ENCODE results near the gene GMIP. TPM values are rescaled to one million over a fixed set of nuclear protein-coding genes. Genes with fewer than 3 reads are reported as not detected.
"Not testable (repeated sequence)": the region's sequence is repeated elsewhere in the genome, so short reads cannot be mapped to it uniquely, and the experiment has no call there.

Gene GMIP, protein sequence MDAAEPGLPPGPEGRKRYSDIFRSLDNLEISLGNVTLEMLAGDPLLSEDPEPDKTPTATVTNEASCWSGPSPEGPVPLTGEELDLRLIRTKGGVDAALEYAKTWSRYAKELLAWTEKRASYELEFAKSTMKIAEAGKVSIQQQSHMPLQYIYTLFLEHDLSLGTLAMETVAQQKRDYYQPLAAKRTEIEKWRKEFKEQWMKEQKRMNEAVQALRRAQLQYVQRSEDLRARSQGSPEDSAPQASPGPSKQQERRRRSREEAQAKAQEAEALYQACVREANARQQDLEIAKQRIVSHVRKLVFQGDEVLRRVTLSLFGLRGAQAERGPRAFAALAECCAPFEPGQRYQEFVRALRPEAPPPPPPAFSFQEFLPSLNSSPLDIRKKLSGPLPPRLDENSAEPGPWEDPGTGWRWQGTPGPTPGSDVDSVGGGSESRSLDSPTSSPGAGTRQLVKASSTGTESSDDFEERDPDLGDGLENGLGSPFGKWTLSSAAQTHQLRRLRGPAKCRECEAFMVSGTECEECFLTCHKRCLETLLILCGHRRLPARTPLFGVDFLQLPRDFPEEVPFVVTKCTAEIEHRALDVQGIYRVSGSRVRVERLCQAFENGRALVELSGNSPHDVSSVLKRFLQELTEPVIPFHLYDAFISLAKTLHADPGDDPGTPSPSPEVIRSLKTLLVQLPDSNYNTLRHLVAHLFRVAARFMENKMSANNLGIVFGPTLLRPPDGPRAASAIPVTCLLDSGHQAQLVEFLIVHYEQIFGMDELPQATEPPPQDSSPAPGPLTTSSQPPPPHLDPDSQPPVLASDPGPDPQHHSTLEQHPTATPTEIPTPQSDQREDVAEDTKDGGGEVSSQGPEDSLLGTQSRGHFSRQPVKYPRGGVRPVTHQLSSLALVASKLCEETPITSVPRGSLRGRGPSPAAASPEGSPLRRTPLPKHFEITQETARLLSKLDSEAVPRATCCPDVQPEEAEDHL
- 15.9 and 19.3 TPM in 2 replicates for total RNA-seq (2014; rRNA removed; shearing (Covaris generic))

DNA sequence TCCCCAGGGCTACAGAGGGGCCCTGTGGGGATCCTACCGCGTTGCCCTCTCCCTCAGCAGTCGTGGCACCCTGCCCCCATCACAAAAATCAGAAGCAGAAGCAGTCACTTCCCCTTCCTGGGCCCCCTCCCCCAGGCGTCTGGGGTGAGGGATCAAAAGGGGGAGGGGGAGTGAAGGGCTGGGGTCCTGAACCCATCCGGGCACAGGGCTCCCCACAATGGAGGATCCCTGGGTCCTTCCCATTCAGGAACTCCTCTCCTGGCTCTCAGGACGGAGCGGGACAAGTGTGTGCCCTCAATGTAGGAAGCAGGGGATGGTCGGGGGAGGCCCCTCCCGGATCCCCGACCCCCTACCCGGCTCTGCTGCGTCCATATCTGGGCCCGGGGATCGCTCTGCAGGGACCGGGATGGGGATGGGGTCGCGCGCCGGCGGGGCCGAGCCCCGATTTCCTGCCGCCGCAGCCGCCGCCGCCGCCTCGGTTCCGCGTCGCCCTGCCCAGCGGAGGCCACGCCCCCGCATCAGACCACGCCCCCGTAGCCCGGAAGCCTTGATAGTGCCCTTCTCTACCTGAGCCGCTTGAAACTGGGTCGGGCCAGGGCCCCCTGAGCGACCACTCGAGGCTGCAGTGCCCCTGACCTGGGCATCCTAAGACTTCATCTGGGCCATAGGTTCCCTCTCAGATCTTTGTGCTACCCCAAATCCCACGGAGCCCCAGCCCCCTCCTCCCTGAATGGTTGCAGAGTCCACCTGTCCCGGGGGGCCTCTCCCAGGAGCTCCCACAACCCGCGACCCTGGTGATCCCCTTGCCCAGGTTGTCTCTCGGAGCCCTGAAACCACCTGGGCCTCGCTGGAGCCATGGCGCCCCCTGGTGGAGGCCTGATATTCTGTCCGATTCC, at the start of gene GMIP:
TSS of gene GMIP (minus strand) at position 500 of the 896 bp plus-strand sequence. CDS start at position 372, 128 bp downstream.
- peak; percentile 71 for DNase-seq (ENCODE audit: low spot score)

DNA sequence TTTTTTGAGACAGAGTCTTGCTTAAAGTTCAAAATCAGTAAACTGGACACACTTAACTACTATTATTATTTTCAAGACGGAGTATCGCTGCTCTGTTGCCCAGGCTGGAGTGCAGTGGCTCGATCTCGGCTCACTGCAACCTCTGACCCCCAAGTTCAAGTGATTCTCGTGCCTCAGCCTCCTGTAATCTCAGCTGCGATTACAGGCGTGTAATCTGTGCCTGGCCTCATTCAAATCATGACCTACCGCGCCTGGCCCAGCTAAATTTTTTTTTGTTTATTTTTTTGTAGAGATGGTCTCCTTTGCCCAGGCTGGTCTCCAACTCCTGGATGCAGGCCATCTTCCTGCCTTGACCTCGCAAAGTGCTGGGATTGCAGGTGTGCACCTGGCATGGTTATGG, 48.2 kb upstream of the GMIP start:
- no peak for DNase-seq (ENCODE audit: low spot score)

DNA sequence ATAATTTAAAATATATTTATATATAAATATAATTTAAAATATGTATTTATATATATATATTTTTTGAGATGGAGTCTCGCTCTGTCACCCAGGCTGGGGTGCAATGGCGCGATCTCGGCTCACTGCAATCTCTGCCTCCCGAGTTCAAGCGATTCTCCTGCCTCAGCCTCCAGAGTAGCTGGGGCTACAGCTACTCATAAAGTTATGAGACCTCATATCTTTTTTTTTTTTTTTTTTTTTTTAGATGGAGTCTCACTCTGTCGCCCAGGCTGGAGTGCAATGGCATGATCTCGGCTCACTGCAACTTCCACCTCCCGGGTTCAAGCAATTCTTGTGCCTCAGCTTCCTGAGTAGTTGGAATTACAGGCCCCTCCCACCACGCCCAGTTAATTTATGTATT, 45.6 kb upstream of the GMIP start:
- not testable (repeated sequence) for DNase-seq (ENCODE audit: low spot score)

DNA sequence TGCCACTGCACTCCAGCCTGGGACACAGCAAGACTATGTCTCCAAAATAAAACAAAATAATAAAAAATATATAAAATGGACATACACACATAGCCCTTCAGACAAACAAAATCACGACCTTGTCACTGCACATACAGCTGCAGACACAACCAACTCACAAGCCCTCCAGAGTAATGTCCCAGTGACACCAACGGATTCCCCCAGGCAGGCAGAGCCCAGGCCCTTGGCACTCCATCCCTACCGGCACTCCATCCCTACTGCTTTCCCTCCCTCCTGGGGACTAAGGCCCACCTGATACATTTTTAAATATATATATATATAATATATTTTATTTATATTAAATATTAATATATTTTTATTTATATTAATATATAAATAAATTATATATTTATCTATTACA, 43.6 kb upstream of the GMIP start:
- no peak for DNase-seq (ENCODE audit: low spot score)

DNA sequence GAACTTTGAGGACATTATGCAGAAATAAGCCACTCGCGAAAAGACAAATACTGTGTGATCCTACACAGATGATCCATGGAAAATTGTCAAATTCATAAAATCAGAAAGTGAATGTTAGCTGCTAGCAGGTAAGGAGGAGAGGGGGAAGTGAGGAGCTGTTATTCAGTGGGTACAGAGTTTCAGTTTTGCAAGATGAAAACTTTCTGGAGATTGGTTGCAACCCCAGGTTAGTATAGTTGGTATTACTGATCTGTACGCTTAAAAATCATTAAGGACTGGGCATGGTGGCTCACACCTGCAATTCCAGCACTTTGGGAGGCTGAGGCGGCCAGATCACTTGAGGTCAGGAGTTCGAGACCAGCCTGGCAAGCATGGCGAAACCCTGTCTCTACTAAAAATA, 43.1 kb upstream of the GMIP start:
- no peak for DNase-seq (ENCODE audit: low spot score)

DNA sequence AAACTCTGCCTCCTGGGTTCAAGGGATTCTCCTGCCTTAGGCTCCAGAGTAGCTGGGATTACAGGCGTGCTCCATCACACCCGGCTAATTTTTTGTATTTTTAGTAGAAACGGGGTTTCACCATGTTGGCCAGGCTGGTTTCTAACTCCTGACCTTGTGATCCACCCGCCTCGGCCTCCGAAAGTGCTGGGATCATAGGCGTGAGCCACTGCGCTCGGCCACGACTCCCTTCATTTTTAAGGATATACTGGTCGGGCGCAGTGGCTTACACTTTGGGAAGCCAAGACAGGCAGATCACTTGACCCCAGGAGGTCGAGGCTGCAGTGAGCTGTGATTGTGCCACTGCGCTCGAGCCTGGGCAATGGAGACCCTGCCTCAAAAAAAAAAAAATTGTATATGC, 42.7 kb upstream of the GMIP start:
- DNase-seq (ENCODE audit: low spot score), result not testable (repeated sequence)

DNA sequence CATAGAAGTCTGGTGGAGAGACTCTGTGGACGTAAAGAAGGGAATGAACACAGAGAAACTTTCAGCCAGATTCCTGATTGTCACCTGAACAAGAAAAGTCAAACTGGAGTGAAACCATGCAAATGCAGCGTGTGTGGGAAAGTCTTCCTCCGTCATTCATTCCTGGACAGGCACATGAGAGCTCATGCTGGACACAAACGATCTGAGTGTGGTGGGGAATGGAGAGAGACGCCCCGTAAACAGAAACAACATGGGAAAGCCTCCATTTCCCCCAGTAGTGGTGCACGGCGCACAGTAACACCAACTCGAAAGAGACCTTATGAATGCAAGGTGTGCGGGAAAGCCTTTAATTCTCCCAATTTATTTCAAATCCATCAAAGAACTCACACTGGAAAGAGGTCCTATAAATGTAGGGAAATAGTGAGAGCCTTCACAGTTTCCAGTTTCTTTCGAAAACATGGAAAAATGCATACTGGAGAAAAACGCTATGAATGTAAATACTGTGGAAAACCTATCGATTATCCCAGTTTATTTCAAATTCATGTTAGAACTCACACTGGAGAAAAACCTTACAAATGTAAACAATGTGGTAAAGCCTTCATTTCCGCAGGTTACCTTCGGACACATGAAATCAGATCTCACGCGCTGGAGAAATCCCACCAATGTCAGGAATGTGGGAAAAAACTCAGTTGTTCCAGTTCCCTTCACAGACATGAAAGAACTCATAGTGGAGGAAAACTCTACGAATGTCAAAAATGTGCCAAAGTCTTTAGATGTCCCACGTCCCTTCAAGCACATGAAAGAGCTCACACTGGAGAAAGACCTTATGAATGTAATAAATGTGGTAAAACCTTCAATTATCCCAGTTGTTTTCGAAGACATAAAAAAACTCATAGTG, 36.0 kb upstream of the GMIP start:
- DNase-seq (ENCODE audit: low spot score), result no peak

DNA sequence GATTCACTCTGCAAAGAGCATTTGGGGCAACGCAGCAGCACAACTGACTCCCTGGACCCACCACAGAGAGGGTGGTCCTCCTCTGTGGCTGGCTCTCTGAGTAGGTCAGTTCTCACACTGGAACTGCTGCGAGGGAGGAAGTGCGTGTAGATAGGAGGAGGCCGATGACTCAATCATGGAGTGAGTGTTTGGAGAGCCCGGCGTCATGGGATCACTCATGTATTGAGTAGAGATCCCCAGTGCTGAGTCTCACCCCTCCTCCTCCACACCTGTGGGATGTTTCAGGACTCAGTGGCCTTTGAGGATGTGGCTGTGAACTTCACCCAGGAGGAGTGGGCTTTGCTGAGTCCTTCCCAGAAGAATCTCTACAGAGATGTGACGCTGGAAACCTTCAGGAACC, 34.1 kb upstream of the GMIP start:
- no peak for DNase-seq (ENCODE audit: low spot score)

DNA sequence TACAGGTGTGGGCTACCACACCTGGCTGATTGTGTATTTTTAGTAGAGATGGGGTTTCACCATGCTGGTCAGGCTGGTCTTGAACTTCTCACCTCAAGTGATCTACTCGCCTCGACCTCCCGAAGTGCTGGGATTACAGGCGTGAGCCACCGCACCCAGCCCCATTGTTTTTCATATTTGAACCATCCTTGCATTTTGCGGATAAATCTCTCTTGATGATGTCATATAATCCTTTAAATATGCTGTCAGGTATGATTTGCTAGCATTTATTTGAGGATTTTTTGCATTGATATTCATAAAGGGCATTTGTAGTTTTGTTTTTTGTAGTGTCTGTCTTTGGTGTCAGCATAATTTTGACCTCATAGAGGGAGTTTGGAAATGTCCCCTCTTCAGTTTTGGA, 30.9 kb upstream of the GMIP start:
- DNase-seq (ENCODE audit: low spot score), result no peak

DNA sequence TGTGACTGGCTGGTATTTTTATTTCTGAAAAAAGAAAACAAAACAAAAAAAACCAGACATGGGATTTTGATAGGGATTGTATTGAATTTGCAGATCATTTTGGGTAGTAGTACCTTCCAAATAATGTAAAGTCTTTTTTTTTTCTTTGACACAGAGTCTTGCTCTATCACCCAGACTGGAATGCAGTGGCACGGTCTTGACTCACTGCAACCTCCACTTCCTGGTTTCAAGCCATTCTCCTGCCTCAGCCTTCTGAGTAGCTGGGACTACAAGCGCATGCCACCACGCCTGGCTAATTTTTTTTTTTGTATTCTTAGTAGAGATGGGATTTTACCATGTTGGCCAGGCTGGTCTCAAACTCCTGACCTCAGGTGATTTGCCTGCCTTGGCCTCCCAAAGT, 29.4 kb upstream of the GMIP start:
- no peak for DNase-seq (ENCODE audit: low spot score)

DNA sequence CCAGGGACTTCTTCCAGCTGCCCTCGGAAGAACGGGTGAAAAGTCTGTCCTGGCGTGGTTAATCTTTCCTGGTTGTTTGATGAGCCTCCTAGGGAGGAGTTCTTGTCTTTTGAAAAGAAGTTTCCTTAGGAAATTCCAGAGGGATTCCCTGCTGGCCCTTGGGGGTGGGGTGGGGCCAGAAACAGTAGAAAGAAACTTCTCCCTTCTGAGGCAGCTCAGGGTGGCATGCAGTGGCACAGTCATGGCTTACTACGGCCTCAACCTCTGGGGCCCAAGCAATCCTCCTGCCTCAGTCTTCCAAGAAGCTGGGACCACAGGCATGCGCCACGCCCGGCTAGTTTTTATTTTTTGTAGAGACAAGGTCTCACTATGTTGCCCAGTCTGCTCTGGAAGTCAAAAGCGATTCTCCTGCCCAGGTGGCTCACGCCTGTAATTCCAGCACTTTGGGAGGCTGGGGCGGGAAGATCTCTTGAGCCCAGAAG, 26.7 kb upstream of the GMIP start:
- no peak for DNase-seq (ENCODE audit: low spot score)

DNA sequence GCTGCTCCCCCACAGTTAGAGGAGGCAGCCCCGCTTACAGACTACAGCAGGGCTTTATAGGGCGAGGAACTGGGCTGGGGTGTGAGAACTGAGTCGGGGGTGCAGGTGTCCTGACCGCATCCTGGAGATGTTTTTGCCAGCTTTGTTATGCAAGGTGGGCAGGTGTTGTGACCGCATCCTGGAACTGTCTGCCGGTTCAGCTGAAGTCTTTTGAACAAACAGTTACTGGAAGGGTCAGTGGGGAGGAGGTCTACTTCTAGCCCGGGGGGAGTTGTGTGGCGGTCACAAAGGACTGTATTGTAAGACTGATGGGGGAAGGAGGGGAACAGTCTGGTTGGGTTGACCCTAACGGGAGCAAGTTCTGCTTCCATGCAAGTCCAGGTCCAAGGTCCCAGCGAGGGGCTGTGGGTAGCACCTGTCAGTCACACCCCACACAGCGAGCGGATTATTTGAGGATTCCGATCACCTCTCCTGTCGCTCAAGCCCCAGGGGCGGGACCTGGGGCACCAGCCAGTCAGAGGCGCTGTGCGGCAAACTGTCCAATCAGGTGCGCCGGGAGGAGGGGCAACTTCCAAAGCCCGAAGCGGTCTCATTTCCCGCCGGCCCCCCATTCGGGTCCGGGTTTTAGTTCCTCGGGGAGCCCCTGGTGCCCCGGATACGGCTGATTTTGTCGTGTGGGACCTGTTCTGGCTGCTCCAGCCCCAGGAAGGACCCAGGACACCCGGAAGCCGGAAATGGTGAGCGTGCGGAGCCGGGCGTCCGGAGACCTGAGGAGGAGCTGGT, 25.0 kb upstream of the GMIP start, which contains the start of gene ZNF101:
TSS of gene ZNF101 (plus strand) at position 610 of the 783 bp plus-strand sequence. CDS start at position 735, 125 bp downstream.
- peak; percentile 92 for DNase-seq (ENCODE audit: low spot score)

DNA sequence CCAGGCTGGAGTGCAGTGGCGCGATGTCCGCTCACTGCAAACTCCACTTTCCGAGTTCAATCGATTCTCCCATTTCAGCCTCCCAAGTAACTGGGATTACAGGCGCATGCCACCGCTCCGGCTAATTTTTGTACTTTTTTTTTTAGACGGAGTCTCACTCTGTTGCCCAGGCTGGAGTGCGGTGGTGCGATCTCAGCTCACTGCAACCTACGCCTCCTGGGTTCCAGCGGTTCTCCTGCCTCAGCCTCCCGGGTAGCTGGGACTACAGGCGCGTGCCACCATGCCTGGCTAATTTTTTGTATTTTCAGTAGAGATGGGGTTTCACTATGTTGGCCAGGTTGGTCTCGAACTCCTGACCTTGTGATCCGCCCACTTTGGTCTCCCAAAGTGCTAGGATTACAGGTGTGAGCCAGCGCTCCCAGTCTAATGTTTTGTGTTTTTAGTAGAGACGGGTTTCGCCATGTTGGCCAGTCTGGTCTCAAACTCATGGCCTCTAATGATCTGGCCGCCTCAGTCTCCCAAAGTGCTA, 22.0 kb upstream of the GMIP start:
- not testable (repeated sequence) for DNase-seq (ENCODE audit: low spot score)

DNA sequence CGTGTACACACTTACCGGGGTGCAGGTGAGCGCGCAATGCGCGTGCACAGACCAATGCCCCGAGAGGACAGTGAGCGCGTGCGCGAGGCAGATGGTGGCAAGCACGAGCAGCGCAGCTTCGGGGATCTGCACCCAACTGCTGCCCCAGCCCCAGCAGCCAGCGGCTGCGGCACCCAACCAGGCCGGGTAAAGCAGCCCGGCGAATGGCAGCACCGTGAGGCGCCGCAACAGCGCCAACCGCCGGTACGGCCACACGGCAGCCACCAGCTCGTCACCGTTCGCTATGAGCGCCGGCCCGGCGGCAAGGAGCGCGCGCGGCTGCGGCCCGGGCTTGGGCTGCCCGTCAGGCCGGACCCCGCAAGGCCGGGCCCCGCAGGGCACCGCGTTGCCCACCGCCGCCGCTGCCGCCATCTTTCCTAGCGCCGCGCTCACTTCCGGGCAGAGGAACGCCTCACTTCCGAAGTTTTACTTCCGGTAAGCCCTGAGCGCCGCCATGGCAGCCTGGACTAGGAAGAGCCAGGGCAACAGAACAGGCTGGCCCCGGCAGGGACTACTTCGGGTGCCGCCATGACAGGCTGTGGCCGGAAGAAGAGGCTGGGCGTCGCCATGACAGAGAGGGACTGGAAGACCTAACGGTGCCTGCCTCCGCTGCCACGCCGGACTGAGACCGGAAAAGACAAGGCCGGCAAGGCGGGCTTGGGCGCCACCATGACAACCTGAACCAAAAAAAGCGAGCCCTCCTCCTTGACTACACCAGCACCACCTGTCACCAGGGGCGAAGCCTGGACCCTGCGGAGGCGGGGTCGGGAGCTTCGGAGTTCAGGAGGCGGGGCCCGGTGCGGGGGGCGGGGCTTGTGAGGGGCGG, 20.0 kb upstream of the GMIP start, which contains the start of gene ATP13A1:
TSS of gene ATP13A1 (minus strand) at position 421 of the 865 bp plus-strand sequence. CDS start at position 411, 10 bp downstream.
- DNase-seq (ENCODE audit: low spot score), result peak; percentile 91

DNA sequence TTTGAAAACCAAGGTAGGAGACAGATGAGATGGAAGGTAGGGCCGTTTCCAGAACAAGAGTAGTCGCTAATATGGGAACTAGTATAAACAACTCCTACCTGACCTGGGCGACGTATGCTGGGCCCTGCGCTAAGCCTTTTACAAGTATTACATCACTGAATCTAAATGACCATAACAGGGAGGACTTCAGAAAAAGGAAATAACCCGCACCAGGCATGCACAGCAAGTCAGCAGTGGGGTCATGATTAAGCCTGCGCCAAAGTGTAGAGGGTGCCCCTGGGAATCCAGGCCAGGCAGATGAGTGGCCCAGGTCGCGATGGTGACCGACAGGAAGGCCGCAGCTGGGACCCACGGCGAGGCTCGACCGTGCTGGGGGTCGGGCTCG, 19.4 kb upstream of the GMIP start:
- no peak for DNase-seq (ENCODE audit: low spot score)

DNA sequence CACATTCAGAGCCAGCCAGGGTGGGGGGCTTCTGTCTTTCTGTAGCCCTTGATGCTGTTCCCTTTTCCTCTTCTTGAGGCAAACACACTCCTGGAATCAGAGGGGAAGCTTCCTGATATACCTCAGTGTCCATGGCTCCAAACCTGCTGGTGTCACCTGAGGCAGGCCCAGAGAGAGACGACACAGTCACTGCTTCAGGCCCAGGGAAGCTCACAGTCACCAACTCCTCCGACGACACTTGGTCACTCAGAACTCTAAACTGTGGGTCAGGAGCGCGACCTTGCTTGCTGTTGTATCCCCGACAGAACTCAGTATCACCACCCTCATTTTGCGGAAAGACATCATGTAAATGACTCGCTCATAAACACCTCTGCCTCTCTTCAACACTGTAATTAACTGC, 18.9 kb upstream of the GMIP start:
- DNase-seq (ENCODE audit: low spot score), result no peak

DNA sequence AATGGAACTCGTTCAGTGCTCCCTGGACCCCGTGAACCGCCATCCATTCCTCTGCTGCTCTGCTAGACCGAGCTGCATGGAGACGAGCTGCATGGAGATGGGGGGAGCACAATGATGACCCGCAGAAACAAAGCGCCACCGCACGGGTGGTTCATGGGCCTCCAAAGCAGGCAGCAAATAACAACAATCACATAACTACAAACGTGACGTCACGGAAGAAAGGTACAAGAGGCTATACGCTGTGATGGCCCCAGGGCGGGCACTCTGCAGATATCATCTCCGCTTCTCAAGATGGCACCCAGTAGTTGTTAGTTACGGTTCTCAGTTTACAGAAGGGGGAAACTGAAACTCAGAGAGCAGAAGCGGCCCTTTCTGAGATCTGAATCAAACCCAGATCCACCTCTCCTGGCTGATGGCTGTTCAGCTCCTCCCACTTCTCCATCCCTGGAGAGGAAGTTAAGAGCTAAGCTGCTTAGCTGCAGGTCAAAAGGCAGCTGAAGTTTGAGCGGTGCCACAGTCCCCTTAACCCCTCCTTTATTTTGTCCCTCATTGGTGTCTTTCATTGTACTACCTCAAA, 18.3 kb upstream of the GMIP start:
- DNase-seq (ENCODE audit: low spot score), result no peak
